Colonic mucosa (tissue), 4 donors: ENCODE data around the gene USF3. TPM values are rescaled to one million over a fixed set of nuclear protein-coding genes. Genes with fewer than 3 reads are reported as not detected.

Experiments
- DNase-seq: peaks from one replicate; pipeline ENCODE4 v3.0.0-alpha.2; 2020
- H3K27ac ChIP-seq: fragments of 200-600 bp; one replicate; pipeline ENCODE4 v1.8.0; 2021
- H3K27me3 ChIP-seq: fragments of 200-600 bp; one replicate; pipeline ENCODE4 v1.8.0; 2021
- H3K36me3 ChIP-seq: fragments of 200-600 bp; one replicate; pipeline ENCODE4 v1.8.0; 2021
- H3K4me1 ChIP-seq: fragments of 200-600 bp; one replicate; pipeline ENCODE4 v1.8.0; 2021; ENCODE audit warnings: mild to moderate bottlenecking
- H3K4me3 ChIP-seq: fragments of 200-600 bp; one replicate; pipeline ENCODE4 v1.8.0; 2021
- H3K9ac ChIP-seq, 2 donors: one replicate each; pipeline ENCODE4 v1.7.0; 2013; ENCODE audit warnings: control low read depth in 2 of 2, low read depth in 2 of 2, low read length in 2 of 2
- H3K9me3 ChIP-seq: fragments of 200-600 bp; one replicate; pipeline ENCODE4 v1.8.0; 2021
- CTCF ChIP-seq: fragments of 200-600 bp; IDR thresholded peaks from one replicate; pipeline ENCODE4 v1.8.0; 2022; ENCODE audit warnings: antibody characterized with exemption, mild to moderate bottlenecking
- intact Hi-C: fragments of 100-400 bp; cut with DNase I; formaldehyde crosslinking; loops from one replicate; pipeline ENCODE4 v1.14.1; 2022
- total RNA-seq, 2 donors: library from RNA; stranded (reverse); fragmentation: NEBNext Ultra II Directional in 1 of 2; extraction: Animal tissue kit (Norgen Biotek cat#: 25700) in 1 of 2; gene quantifications; one replicate each; pipeline ENCODE4 v1.2.1, GENCODE V29; 2021
- donor health status: healthy.
- donor health status: DM: no; HTN: no; CAD: no.
- donor health status: DM: no; HTN: no; CAD: no.

Gene USF3
- total RNA-seq, 2 donors from 2014 or later: 18.4 to 22.7 TPM

GRCh38 chr3:113685956-113686721 is 10.3 kb downstream of the USF3 start:
- H3K4me3 ChIP-seq: no peak overlapping the region
- H3K9ac ChIP-seq: no peak overlapping the region
- no peak for TF ChIP-seq CTCF
- H3K36me3 ChIP-seq: no peaks in the 10 kb centered on the region
- no peak overlapping the region for H3K27ac ChIP-seq
- DNase-seq: no peak
- intact Hi-C loops: no loop called here
- no peaks in the 10 kb centered on the region for H3K9me3 ChIP-seq
- H3K27me3 ChIP-seq: no peaks in the 10 kb centered on the region
- H3K4me1 ChIP-seq: no peaks in the 10 kb centered on the region

GRCh38 chr3:113685124-113685523 is 11.3 kb downstream of the USF3 start:
- H3K27ac ChIP-seq: no peak overlapping the region
- no peaks in the 10 kb centered on the region for H3K4me1 ChIP-seq
- intact Hi-C loops: no loop called here
- no peaks in the 10 kb centered on the region for H3K27me3 ChIP-seq
- H3K4me3 ChIP-seq: no peak overlapping the region
- no peaks in the 10 kb centered on the region for H3K36me3 ChIP-seq
- no peak overlapping the region for H3K9ac ChIP-seq
- no peak for TF ChIP-seq CTCF
- DNase-seq: no peak
- H3K9me3 ChIP-seq: no peaks in the 10 kb centered on the region

- TF ChIP-seq CTCF: no peak
- H3K36me3 ChIP-seq: no peaks in the 10 kb centered on the region
- intact Hi-C loops: no loop called here
- no peak overlapping the region for H3K9ac ChIP-seq
- no peak overlapping the region for H3K4me3 ChIP-seq
- DNase-seq: no peak
- H3K4me1 ChIP-seq: no peaks in the 10 kb centered on the region
- no peak overlapping the region for H3K27ac ChIP-seq
- no peaks in the 10 kb centered on the region for H3K9me3 ChIP-seq
- no peaks in the 10 kb centered on the region for H3K27me3 ChIP-seq
Measured at GRCh38 chr3:113684271-113684819, 12.1 kb downstream of the USF3 start.

- no peaks in the 10 kb centered on the region for H3K36me3 ChIP-seq
- intact Hi-C loops: no loop called here
- H3K27me3 ChIP-seq: no peaks in the 10 kb centered on the region
- DNase-seq: peak; percentile 3
- H3K4me3 ChIP-seq: no peak overlapping the region
- TF ChIP-seq CTCF: no peak
- H3K9ac ChIP-seq: no peak overlapping the region
- no peak overlapping the region for H3K27ac ChIP-seq
- H3K9me3 ChIP-seq: no peaks in the 10 kb centered on the region
- H3K4me1 ChIP-seq: no peaks in the 10 kb centered on the region
Measured at GRCh38 chr3:113678773-113679172, 17.7 kb downstream of the USF3 start.

- intact Hi-C loops: no loop called here
- Histone ChIP-seq H3K9me3 (no peaks in the 10 kb centered on the region), H3K27ac (no peak overlapping the region), H3K27me3 (no peaks in the 10 kb centered on the region), H3K4me1 (no peaks in the 10 kb centered on the region), H3K9ac (no peak overlapping the region), H3K36me3 (no peaks in the 10 kb centered on the region), H3K4me3 (no peak overlapping the region)
- peak; percentile 3 for DNase-seq
- TF ChIP-seq CTCF: no peak
Measured at GRCh38 chr3:113677737-113678136, 18.7 kb downstream of the USF3 start.
